ENCODE data around the gene STYXL1.

DNA sequence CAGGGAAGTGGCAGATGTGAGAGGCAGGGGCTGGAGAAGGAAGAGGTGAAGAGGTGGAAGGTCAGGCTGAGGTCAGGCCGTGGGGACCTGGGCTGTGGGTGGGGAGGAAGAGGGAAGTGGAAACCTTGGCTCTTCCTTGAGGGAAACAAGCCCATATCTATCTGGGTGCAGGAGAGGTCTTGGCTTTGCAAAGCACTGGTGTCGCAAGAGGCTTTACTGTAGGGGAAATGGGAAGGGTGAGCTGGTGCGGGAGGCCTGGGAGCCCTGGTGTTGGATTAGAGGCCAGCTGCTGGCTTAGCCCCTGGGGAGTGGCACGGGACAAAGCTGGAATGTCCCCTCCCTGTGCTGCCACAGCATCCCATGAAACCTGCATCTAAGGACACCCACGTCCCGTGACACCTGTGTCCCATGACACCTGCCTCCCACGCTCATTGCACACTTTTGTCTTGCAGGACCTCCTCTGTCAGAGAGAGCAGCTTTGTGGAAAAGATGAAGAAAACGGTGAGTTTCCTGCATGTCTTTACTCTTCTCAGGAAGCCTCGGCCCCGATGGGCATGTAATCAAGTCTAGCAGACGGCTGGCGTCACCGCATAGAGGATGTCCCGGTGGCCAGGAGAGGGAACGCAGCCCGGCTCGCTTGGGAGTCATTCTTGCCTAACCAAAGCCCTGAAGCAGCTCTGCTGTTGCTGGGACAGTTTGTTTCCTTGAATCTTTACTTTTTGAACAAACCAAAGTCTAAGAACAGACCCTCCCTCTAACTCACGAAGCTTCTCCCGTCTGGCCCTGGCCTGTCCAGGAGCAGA lies 75.6 kb downstream of the STYXL1 start:
- TF ChIP-seq CTCF (IDR thresholded peaks at IDR 0.05; ENCODE audit: borderline replicate concordance, extremely low read depth, low read length, poor library complexity, severe bottlenecking) (peak; percentile 23), EZH2 (IDR thresholded peaks at IDR 0.05; ENCODE audit: borderline replicate concordance, low read depth, low read length, severe bottlenecking) (no peak)
